Measurements from ENCODE around the gene CTAGE1.

Gene CTAGE1

DNA sequence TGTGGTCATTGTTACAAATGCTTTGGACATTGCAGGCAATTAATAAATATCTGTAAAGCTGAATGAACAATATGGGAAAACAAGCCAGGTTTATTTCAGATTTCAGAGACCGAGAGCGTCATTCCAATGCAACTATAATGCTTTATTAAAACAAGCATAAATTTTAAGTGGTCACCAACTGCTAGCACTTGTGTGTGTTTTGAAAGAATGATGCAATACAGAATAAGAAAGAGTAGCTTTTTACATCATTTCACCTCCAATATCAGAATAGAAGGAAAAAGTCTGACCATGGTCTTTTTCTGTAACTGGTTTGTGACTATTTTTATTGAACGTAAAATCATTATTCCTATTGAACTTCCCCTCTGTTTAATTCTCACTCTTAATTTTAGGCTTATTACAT lies 7.6 kb downstream of the CTAGE1 start:
- no peak for DNase-seq
- Histone ChIP-seq H3K9me3 (ENCODE audit: severe bottlenecking) (no peaks in the 10 kb centered on the region), H3K27ac (no peak overlapping the region), H3K4me3 (ENCODE audit: low read depth, low read length) (no peak overlapping the region), H3K27me3 (ENCODE audit: insufficient read depth, low read depth, severe bottlenecking) (peaks cover 47% of the 10 kb centered on the region), H3K36me3 (no peaks in the 10 kb centered on the region)
- TF ChIP-seq, protein P1, sequence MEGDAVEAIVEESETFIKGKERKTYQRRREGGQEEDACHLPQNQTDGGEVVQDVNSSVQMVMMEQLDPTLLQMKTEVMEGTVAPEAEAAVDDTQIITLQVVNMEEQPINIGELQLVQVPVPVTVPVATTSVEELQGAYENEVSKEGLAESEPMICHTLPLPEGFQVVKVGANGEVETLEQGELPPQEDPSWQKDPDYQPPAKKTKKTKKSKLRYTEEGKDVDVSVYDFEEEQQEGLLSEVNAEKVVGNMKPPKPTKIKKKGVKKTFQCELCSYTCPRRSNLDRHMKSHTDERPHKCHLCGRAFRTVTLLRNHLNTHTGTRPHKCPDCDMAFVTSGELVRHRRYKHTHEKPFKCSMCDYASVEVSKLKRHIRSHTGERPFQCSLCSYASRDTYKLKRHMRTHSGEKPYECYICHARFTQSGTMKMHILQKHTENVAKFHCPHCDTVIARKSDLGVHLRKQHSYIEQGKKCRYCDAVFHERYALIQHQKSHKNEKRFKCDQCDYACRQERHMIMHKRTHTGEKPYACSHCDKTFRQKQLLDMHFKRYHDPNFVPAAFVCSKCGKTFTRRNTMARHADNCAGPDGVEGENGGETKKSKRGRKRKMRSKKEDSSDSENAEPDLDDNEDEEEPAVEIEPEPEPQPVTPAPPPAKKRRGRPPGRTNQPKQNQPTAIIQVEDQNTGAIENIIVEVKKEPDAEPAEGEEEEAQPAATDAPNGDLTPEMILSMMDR (IDR thresholded peaks at IDR 0.05; ENCODE audit: low read depth, low read length): no peak

DNA sequence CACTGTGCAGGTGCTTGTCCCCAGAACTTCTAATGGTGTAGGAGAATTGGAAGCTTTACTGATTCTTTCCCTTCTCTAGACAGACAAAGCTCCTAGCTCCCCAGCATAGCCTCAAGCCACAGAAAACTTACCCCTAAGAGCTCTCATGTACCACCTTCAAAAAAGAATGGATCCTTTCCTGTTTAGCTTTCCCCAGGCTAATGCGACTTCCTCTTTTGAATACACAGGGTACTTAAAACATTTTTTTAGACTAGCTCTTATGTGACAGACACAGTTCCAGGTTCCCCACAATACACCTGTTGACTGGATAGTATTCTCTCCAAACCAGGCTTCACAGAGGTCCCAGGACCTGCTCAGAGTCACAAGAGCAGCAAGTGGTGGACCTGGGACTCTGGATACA lies 8.3 kb downstream of the CTAGE1 start:
- TF ChIP-seq, protein P1 (IDR thresholded peaks at IDR 0.05; ENCODE audit: low read depth, low read length): no peak

DNA sequence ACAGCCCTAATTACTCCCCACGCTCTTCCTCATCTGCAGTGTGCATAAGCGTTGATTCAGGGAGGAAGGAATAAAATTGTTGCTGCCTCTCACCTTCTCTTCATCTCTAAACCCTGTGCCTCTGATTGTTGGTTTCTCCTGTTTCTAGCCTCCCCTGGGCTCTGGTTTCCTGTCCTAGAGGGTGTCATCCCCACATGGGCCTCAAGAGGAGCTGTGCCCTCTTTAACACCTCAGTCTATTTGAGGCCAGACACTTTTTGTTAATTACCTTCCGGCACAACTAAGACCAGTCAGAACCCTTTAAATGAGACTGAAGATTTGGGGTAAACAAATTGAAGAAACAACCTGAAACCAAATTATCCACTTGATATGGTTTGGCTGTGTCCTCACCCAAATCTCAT lies 9.7 kb downstream of the CTAGE1 start:
- peaks cover 36% of the 10 kb centered on the region for H3K27me3 ChIP-seq (ENCODE audit: insufficient read depth, low read depth, severe bottlenecking)
- no peak overlapping the region for H3K4me3 ChIP-seq (ENCODE audit: low read depth, low read length)
- no peak for DNase-seq
- H3K27ac ChIP-seq: no peak overlapping the region
- TF ChIP-seq, protein P1 (IDR thresholded peaks at IDR 0.05; ENCODE audit: low read depth, low read length): no peak
- H3K36me3 ChIP-seq: no peaks in the 10 kb centered on the region
- no peaks in the 10 kb centered on the region for H3K9me3 ChIP-seq (ENCODE audit: severe bottlenecking)

More for the DNA sequence above, 8.3 kb downstream of the CTAGE1 start:
- no peak for DNase-seq
- Histone ChIP-seq H3K9me3 (ENCODE audit: severe bottlenecking) (no peaks in the 10 kb centered on the region), H3K36me3 (no peaks in the 10 kb centered on the region), H3K27me3 (ENCODE audit: insufficient read depth, low read depth, severe bottlenecking) (peaks cover 47% of the 10 kb centered on the region), H3K4me3 (ENCODE audit: low read depth, low read length) (no peak overlapping the region), H3K27ac (no peak overlapping the region)

DNA sequence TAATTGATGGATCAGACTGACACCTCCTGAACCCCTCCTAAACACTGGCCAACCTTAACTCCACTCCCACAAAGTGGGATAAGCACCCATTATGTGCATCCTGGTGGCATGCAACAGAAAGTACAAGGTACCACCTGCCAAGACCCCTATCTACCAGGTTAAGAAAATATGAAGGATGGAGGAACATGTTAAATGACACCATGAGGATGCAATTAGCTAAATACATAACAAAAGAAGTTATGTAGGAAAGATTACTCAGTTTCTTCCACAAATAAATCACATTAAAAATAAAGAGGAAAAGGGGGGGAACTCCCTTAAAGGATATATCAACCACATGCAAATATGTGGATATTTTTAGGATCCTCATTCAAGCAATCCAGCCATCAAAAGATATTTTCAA lies 12.6 kb downstream of the CTAGE1 start:
- Histone ChIP-seq H3K27ac (no peak overlapping the region), H3K9me3 (ENCODE audit: severe bottlenecking) (no peaks in the 10 kb centered on the region), H3K27me3 (ENCODE audit: insufficient read depth, low read depth, severe bottlenecking) (peaks cover 25% of the 10 kb centered on the region), H3K36me3 (no peaks in the 10 kb centered on the region), H3K4me3 (ENCODE audit: low read depth, low read length) (no peak overlapping the region)
- DNase-seq: no peak
- TF ChIP-seq, protein P1 (IDR thresholded peaks at IDR 0.05; ENCODE audit: low read depth, low read length): no peak

DNA sequence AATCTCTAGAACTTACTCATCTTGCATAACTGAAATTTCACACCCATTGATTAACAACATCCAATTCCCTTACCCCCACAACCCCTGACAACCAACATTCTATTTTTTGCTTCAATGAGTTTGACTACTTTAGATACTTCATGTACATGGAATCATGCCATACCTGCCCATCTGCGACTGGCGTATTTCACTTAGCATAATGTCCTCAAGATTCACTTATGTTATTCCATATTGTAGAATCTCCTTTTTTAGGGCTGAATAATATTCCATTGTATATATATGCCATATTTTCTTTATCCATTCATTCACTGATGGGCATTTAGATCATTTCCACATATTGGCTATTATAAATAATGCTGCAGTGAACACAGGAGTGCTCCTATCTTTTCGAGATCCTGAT lies 13.8 kb downstream of the CTAGE1 start:
- TF ChIP-seq, protein P1 (IDR thresholded peaks at IDR 0.05; ENCODE audit: low read depth, low read length): no peak
- no peak for DNase-seq
- Histone ChIP-seq H3K27me3 (ENCODE audit: insufficient read depth, low read depth, severe bottlenecking) (peaks cover 35% of the 10 kb centered on the region), H3K27ac (no peak overlapping the region), H3K36me3 (no peaks in the 10 kb centered on the region), H3K9me3 (ENCODE audit: severe bottlenecking) (no peaks in the 10 kb centered on the region), H3K4me3 (ENCODE audit: low read depth, low read length) (no peak overlapping the region)

DNA sequence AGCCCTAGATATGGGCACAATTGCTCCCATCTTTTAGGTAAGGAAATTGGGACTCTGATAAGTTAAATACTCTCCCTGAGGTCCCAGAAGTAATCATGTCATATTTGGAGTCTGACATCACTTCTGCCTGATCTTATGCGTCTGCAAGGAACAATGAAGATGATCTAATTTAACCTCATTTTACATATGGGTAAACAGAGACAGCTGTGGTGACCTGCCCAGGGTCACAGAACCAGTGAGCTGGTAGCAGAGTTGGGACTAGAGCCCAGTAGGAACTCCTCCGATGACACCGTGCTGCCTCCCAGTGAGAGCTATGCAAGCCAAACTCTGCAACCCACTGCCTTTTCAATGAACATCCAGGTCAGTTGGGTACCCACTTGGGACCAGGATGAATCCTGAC lies 17.8 kb downstream of the CTAGE1 start:
- H3K27me3 ChIP-seq (ENCODE audit: insufficient read depth, low read depth, severe bottlenecking): peaks cover 42% of the 10 kb centered on the region
- no peaks in the 10 kb centered on the region for H3K36me3 ChIP-seq
- H3K27ac ChIP-seq: no peak overlapping the region
- H3K4me3 ChIP-seq (ENCODE audit: low read depth, low read length): no peak overlapping the region
- DNase-seq: no peak
- TF ChIP-seq, protein P1 (IDR thresholded peaks at IDR 0.05; ENCODE audit: low read depth, low read length): no peak
- no peaks in the 10 kb centered on the region for H3K9me3 ChIP-seq (ENCODE audit: severe bottlenecking)
